Peyer's patch (tissue), 4 donors: ENCODE measurements around the gene SEMA4D.

Experiments
- CTCF ChIP-seq, 6 experiments: fragments of 450-650 bp in 4 of 6; fragments of 200-600 bp in 2 of 6; sonication (generic) in 1 of 6; IDR thresholded peaks; one replicate each; pipeline ENCODE4 v1.5.1; 2017 to 2019; ENCODE audit warnings: antibody characterized with exemption in 6 of 6, mild to moderate bottlenecking in 3 of 6, moderate library complexity in 1 of 6
- POLR2A ChIP-seq, 2 donors: fragments of 450-650 bp; IDR thresholded peaks; one replicate each; pipeline ENCODE4 v1.5.1; 2017; ENCODE audit warnings: antibody characterized with exemption in 2 of 2, mild to moderate bottlenecking in 2 of 2, moderate library complexity in 2 of 2

DNA sequence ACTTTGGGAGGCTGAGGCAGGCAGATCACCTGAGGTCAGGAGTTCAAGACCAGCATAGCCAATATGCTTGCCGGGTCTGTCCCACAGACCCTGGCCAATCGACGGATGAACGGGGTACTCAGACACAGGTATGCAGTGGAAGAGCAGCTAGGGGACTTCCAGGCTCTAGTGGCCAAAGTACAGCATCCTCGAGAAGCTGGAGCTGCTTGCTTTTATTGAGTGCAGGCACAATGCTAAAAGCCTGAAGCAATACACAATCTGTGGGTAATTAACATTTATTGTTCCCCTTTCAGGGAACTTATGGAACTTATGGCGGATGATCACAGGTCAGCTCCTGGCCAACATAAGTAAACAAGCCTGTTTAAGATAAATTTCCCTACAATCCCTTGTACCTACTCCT, 32.8 kb upstream of the SEMA4D start:
- no peak for TF ChIP-seq CTCF (IDR thresholded peaks at IDR 0.05)
- no peak for TF ChIP-seq POLR2A (IDR thresholded peaks at IDR 0.05)
